IgD-negative memory B cell (primary cell): ENCODE results near the gene SPEG. TPM values are rescaled to one million over a fixed set of nuclear protein-coding genes. Genes with fewer than 3 reads are reported as not detected.

Experiments
- H3K27ac Mint-ChIP-seq, 3 donors: one replicate each; pipeline ENCODE4 v1.8.0; 2020 to 2022; ENCODE audit warnings: mild to moderate bottlenecking in 3 of 3, mixed read lengths in 3 of 3, moderate library complexity in 1 of 3
- H3K27me3 Mint-ChIP-seq: one replicate; pipeline ENCODE4 v1.8.0; 2021; ENCODE audit warnings: mixed read lengths
- H3K36me3 Mint-ChIP-seq: one replicate; pipeline ENCODE4 v1.8.0; 2020; ENCODE audit warnings: mild to moderate bottlenecking, mixed read lengths
- H3K4me1 Mint-ChIP-seq, 3 donors: one replicate each; pipeline ENCODE4 v1.8.0; 2020 to 2022; ENCODE audit warnings: mixed read lengths in 3 of 3, mild to moderate bottlenecking in 1 of 3
- H3K4me3 Mint-ChIP-seq, 4 donors: one replicate each; pipeline ENCODE4 v1.8.0; 2020 to 2022; ENCODE audit warnings: mild to moderate bottlenecking in 4 of 4, mixed read lengths in 4 of 4, moderate library complexity in 3 of 4
- H3K9me3 Mint-ChIP-seq, 3 donors: one replicate each; pipeline ENCODE4 v1.8.0; 2020 to 2021; ENCODE audit warnings: mixed read lengths in 3 of 3, mild to moderate bottlenecking in 1 of 3
- polyA plus RNA-seq: library from polyadenylated mRNA; unstranded; fragments of 300-500 nt; fragmentation: Illumina TruSeq; gene quantifications from one replicate; pipeline ENCODE4 v1.2.3, GENCODE V29; 2021

SPEG gene
- polyA plus RNA-seq, 1 donor from 2014 or later, result not detected

DNA sequence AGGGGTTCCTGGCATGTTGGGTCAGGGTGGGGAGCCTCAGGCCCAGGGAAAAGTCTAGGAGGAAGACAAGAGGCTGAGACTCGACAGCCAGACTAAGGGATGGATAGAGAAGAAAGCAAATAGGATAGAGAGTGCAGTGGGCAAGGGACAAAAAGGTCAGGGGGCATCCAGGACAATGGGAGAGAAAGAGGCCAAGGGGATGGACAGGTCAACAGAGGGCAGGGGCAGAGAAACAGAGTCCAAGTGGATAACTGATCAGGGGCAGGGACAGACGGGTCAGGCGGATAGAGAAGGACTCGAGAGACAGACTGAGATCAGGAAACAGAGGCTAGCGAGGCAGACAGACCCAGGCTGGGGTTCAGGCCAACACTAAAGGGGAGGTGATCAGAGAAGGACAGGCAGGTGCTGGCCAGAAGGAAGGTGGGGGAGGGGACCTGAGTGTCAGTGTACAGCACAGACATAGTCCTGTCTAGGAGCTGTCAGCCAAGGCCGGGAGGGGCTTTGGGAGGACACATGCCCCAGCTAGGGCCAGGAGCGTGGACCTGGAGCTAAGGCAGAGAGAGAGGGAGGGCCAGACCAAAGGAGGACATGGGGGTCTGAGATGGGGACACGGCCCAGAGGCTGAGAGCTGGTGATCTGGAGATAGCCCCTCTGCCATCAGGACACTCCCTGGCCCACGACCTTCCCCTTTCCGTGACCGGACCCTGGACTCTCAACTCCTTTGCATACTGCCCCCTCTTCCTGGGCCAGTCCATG is 91.9 kb downstream of the SPEG start:
- peaks cover 72% of the 10 kb centered on the region for H3K27me3 Mint-ChIP-seq
- H3K27ac Mint-ChIP-seq, result no peak overlapping the region
- peaks cover 0 to 7% (median 2%) of the 10 kb centered on the region in 3 donors for H3K4me1 Mint-ChIP-seq
- H3K4me3 Mint-ChIP-seq, result no peak overlapping the region
- no peaks in the 10 kb centered on the region for H3K9me3 Mint-ChIP-seq
- H3K36me3 Mint-ChIP-seq, result no peaks in the 10 kb centered on the region

DNA sequence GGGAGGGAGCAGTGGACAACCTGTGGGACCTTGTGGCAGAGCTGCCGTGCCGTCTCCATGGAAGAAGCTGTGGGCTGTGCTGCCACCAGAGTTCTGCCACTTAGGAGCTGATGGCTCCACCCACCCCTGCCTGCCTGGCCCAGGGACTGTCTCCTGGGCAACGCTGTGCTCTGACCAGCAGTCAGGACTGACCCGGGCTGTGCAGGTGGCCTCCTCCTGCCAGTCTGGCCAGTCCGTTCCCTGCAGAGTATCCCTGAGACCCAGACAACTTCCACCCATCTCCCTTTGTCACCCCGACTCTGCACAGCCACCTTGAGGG is 92.4 kb downstream of the SPEG start:
- H3K27me3 Mint-ChIP-seq, result peaks cover 67% of the 10 kb centered on the region
- no peak overlapping the region for H3K4me3 Mint-ChIP-seq
- H3K36me3 Mint-ChIP-seq, result no peaks in the 10 kb centered on the region

DNA sequence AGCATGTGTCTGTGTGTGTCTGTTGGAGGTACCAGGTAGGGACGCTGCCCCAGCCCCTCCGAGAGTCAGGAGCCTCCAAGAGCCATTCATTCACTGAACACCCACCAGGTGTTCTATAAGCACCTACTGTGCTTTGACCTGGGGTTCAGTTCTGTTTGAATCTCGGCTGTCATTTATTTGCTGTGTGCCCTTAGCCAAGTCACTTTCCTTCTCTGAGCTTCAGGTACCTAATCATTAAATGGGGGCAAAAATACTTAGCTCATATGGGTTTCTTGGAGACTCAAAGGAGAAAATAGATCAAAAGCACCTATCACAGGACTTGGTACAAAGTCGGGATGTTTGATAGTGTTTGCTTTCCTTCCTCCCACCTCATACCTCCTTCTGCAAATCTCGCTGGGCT is 92.8 kb downstream of the SPEG start:
- Mint-ChIP-seq H3K4me3 (no peak overlapping the region), H3K27me3 (peaks cover 66% of the 10 kb centered on the region), H3K36me3 (no peaks in the 10 kb centered on the region), H3K27ac (no peak overlapping the region), H3K4me1 (peaks cover 0 to 3% (median 0%) of the 10 kb centered on the region in 3 donors), H3K9me3 (no peaks in the 10 kb centered on the region)

More for the DNA sequence above, 92.4 kb downstream of the SPEG start:
- no peaks in the 10 kb centered on the region for H3K9me3 Mint-ChIP-seq
- peaks cover 0 to 4% (median 1%) of the 10 kb centered on the region in 3 donors for H3K4me1 Mint-ChIP-seq
- H3K27ac Mint-ChIP-seq, result no peak overlapping the region

DNA sequence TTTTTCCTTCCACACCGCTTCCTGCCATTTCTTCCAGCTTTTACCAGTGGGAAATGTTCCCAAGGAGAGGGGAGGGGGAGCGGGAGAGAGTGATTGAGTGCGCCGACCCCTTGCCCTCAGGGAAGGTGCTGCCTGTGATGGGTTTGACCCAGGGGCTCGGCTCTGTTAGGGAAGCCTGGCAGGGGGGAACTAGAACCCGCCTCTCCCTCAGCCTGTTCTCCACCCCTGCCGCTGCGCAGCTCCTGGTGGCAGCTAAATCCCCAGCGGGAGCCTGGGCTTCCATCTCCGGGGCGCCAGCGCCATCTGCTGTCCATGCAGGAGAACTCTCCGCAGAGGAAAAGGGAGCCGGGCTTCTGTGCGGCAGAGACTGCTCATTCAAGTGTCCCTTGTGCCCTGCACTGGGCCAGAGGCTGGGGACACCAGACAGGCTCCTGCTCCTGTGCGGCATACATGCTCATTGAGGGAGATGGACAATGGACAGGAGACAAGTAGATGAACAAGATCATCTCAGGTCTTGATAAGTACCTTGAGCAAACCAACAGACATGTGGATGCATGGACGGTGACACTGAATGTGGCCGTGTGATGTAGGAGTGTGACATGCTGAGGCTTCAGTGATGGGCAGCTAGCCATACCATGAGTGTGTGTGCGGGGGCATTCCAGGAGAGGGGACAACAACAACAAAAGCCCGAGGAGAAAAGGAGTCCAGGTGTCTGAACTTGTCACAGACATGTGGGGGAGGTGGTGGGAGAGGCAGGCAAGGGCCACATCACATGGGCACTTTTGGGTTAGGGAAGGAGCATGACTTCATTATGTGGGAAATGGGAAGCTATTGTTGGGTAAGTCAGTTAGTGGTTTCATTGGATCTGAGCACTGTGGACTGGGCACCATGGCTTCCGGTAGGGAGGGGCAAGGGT is 95.7 kb downstream of the SPEG start:
- no peaks in the 10 kb centered on the region for H3K9me3 Mint-ChIP-seq
- peaks cover 48% of the 10 kb centered on the region for H3K27me3 Mint-ChIP-seq
- no peak overlapping the region for H3K27ac Mint-ChIP-seq
- no peaks in the 10 kb centered on the region for H3K36me3 Mint-ChIP-seq
- H3K4me3 Mint-ChIP-seq, result no peak overlapping the region
- peaks cover 0 to 1% (median 0%) of the 10 kb centered on the region in 3 donors for H3K4me1 Mint-ChIP-seq

DNA sequence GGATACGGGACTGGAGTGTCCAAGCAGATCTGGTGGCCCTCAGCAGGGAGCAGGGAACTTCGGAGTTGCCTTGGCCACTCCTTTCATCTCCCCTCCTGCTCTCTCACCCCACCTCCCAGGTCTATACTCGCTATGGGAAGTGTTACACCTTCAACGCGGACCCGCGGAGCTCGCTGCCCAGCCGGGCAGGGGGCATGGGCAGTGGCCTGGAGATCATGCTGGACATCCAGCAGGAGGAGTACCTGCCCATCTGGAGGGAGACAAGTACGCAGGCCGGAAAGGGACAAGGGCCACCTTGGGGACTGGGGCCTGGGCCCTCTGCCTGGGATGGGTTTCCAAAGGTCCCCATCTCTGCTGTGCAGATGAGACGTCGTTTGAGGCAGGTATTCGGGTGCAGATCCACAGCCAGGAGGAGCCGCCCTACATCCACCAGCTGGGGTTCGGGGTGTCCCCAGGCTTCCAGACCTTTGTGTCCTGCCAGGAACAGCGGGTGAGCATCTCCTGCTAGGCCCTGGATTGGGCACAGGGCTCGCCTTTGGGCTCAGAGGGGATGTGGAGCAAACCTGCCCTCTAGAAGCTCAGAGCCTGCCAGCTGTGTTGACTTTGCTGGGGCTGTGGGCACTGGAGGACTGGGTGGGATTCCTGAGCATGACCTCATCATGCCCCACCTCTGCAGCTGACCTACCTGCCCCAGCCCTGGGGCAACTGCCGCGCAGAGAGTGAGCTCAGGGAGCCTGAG is 97.2 kb downstream of the SPEG start:
- H3K4me3 Mint-ChIP-seq, result no peak overlapping the region
- peaks cover 41% of the 10 kb centered on the region for H3K27me3 Mint-ChIP-seq
- H3K36me3 Mint-ChIP-seq, result no peaks in the 10 kb centered on the region
- peaks cover 0 to 1% (median 0%) of the 10 kb centered on the region in 3 donors for H3K4me1 Mint-ChIP-seq
- H3K27ac Mint-ChIP-seq, result no peak overlapping the region
- H3K9me3 Mint-ChIP-seq, result no peaks in the 10 kb centered on the region

DNA sequence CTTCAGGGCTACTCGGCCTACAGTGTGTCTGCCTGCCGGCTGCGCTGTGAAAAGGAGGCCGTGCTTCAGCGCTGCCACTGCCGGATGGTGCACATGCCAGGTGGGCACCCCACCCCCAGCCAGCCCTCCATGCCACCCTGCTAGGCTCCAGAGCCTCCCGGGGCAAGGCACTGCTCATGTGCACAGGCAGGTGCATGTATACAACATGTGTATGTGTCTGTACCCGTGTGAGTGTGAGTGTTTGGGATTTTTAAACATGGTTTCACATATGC is 97.7 kb downstream of the SPEG start:
- peaks cover 37% of the 10 kb centered on the region for H3K27me3 Mint-ChIP-seq
- no peaks in the 10 kb centered on the region for H3K36me3 Mint-ChIP-seq
- H3K27ac Mint-ChIP-seq, result no peak overlapping the region
- no peak overlapping the region for H3K4me3 Mint-ChIP-seq
- no peaks in the 10 kb centered on the region for H3K9me3 Mint-ChIP-seq
- no peaks in the 10 kb centered on the region for H3K4me1 Mint-ChIP-seq

DNA sequence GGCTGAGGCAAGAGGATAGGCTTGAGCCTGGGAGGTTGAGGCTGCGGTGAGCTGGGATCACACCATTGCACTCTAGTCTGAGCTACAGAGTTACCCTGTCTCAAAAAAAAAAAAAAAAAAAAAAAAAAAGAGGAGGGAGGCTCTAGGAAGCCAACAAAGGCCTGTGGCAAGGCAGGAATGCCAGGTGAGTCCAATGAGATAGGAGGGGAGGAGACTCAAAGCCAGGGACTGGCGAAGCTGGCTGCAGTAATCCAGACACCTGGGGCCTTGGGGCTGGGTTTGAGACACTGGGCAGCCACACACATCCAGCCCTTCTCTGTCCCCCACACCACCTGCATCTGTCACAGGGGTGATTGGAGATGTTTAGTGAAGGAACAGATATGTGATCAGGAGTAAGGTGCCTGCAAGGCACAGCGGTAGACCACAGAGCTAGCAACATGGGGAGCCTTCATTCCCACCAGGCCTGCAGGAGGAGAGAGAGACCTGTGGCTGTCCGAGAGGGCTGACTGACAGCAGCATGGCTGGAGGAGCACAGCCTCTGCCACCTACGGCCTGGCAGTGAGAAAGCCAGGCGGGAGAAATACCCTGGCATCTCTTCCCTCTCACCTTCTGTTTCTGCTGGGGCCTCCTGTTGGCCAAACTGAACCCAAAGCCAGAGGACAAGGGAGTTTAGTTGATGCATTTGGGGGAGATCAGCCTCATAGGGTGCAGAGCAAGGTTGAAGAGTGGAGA is 99.5 kb downstream of the SPEG start:
- H3K4me1 Mint-ChIP-seq, result no peaks in the 10 kb centered on the region
- no peak overlapping the region for H3K4me3 Mint-ChIP-seq
- H3K36me3 Mint-ChIP-seq, result no peaks in the 10 kb centered on the region
- H3K27ac Mint-ChIP-seq, result no peak overlapping the region
- H3K9me3 Mint-ChIP-seq, result no peaks in the 10 kb centered on the region
- H3K27me3 Mint-ChIP-seq, result peaks cover 24% of the 10 kb centered on the region

DNA sequence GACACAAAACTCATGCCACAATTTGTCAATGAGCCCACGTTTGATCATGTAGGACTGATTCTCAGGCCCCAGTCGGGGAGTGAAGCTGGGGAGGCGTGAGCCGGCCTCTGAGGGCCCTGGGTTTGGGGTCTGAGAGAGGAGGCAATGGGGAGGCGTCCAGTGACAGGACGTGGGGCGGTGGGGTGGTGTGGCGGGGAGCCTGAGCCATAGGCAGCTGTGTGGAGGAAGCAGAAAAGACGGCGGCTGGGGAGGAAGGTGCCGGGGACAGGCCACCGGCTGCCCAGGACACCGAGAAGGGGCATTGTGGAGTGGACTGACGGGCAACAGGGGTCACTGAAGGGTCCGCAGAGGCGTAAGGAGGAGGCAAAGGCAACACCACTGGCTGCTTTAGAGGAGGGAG is 101.8 kb downstream of the SPEG start:
- Mint-ChIP-seq H3K27me3 (peaks cover 9% of the 10 kb centered on the region), H3K4me1 (peaks cover 0 to 5% (median 0%) of the 10 kb centered on the region in 3 donors), H3K9me3 (no peaks in the 10 kb centered on the region), H3K36me3 (no peaks in the 10 kb centered on the region), H3K27ac (no peak overlapping the region), H3K4me3 (no peak overlapping the region)

DNA sequence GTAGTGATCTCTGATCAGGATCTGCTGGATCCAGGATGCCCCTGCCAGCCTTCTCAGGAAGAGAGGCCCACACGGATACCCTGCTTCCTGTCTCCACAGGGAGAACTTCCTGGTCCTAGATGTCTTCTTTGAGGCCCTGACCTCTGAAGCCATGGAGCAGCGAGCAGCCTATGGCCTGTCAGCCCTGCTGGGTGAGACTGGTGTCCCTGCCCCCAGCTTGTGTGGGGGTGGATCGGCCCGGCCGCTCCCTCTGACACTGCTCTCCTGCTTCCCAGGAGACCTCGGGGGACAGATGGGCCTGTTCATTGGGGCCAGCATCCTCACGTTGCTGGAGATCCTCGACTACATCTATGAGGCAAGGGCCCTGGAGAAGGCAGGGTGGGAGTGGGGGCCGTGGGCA is 102.3 kb downstream of the SPEG start:
- no peaks in the 10 kb centered on the region for H3K36me3 Mint-ChIP-seq
- peaks cover 9% of the 10 kb centered on the region for H3K27me3 Mint-ChIP-seq
- no peak overlapping the region for H3K27ac Mint-ChIP-seq
- peaks cover 0 to 10% (median 0%) of the 10 kb centered on the region in 3 donors for H3K4me1 Mint-ChIP-seq
- H3K4me3 Mint-ChIP-seq, result no peak overlapping the region
- H3K9me3 Mint-ChIP-seq, result no peaks in the 10 kb centered on the region

DNA sequence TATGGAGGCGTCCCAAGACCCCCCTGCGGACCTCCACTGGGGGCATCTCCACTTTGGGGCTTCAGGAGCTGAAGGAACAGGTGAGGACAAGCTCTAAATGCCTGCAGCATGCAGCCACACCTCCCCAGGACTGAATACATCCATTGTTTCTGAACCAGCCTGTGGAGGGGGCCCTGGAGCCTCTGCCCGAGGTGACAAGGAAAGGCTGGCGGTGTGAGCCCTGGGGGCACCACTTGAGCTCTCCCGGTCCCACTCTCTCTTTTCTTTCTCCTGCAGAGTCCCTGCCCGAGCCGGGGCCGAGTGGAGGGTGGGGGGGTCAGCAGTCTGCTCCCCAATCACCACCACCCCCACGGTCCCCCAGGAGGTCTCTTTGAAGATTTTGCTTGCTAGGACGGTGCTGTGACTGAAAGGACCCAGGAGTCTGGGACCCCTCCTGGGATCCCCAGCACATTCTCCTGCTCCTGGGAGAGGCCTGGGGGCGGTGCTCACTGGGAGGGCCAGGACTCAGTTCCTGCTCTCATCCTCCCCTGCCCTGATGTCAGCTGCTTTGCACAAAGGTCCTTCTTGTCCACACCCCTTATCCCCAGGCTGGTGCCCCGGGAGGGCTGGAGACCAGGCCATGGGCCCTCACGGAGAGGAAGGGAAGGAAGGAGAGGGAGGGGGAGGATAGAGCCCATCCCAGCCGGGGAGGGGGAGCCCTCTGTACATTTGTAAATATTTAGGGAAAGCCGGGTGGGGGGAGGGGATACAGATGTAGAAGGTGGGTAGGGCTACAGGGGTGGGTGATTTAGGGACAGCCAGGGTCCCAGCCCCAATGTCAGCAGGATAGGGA is 103.2 kb downstream of the SPEG start:
- Mint-ChIP-seq H3K4me1 (peaks cover 3 to 19% (median 5%) of the 10 kb centered on the region in 3 donors), H3K27me3 (peaks cover 9% of the 10 kb centered on the region), H3K9me3 (no peaks in the 10 kb centered on the region), H3K4me3 (no peak overlapping the region), H3K27ac (no peak overlapping the region), H3K36me3 (no peaks in the 10 kb centered on the region)

DNA sequence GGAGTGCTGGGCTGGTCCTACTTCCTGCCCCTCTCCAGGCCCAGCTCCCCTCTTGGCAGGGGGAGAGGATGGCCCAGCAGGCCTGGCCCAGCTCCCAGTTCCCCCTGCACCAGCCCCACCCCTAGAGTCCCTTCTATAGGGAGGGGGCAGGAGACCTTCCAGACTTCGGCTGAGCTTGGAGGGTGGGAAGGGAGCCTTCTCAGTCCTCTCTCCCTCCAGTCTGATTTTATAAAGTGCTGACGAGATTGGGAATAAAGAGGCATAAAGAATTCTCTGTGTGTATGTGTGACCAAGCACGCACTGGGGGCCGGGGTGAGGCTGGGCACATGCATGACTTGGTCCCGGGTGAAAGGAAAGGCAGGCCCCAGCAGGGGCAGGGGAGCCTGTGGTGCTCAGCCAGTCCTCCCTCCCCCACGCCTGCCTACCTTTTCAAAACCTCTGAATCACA is 103.9 kb downstream of the SPEG start:
- Mint-ChIP-seq H3K36me3 (no peaks in the 10 kb centered on the region), H3K4me3 (no peak overlapping the region), H3K4me1 (peaks cover 3 to 21% (median 5%) of the 10 kb centered on the region in 3 donors), H3K9me3 (no peaks in the 10 kb centered on the region), H3K27ac (no peak overlapping the region), H3K27me3 (peaks cover 9% of the 10 kb centered on the region)

DNA sequence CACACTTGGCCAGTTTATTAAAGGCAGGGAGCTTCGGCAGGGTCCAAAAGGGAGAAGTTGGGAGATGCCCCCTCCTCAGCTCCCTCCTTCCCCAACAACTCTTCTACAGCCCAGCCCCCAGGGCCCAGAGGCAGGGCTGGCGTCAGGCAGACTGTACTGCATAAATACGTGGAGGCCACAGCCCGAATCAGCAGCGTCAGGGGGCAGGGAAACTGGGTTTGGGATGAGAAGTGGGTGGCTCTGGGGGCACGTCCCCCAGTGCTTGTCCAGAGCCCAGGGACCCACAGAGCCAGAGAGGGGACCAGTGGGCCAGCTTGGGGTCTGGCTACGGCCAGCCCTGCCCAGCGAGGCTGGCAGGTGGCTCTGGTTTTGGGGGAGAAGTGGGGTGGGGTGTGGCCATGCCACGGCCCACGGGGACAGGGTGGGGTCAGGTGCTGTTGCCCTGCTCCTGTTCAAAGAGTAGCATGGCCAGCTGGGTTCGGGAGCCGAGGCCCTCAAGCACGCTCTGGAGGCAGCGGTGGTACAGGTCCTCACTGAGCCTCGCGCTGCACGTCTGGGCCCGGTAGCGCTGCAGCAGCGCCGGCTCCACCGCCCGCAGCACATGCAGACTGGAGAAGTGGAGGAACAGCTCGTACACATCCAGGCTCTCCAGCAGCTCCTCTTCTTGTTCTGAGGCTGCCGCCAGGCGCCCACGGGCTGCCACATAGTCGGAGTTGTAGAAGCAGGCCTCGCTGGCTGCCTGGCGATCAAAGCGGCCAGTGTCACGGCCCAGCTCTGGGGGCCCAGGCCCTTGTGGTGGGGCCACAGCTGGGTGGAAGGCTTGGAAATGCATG is 104.5 kb downstream of the SPEG start:
- H3K4me1 Mint-ChIP-seq, result peaks cover 3 to 21% (median 5%) of the 10 kb centered on the region in 3 donors
- no peaks in the 10 kb centered on the region for H3K36me3 Mint-ChIP-seq
- H3K27me3 Mint-ChIP-seq, result peaks cover 9% of the 10 kb centered on the region
- H3K4me3 Mint-ChIP-seq, result no peak overlapping the region
- H3K9me3 Mint-ChIP-seq, result no peaks in the 10 kb centered on the region
- H3K27ac Mint-ChIP-seq, result no peak overlapping the region

DNA sequence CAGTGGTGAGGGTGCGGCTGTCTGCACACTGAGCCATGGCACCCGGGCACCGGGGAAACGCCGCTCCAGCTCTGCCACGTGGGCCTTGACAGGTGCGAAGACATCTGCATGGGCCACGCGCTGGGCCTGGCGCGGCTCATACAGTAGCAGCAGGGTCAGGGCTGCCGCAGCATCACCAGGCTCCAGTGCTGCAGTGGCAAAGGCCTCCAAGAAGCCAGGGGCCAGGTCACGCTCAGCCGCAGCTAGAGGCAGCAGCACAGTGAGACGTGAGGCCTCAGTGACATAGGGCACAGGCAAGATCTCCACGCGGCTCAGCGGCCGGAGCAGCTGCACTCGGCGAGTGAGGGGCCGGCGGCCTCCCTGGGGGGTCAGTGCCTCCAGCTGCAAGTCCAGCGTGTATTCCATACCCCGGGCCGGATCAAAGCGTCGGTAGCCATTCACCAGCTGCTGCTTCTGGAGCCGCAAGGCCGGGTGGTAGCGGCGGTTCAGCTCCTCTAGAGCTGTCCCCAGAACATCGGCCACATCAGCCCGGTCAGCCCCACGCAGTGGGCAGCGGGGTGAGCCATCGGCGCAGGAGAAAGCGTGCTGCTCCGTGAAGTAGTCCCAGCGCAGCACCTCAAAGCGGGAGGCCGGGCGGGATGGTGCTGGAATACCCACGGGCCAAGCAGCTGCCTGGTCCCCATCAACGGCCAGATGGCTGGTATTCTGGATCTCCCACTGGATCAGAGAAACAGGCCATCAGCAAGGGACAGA is 105.5 kb downstream of the SPEG start:
- H3K4me3 Mint-ChIP-seq, result peak overlapping the region in 1 of 4 donors; percentile 33
- H3K27me3 Mint-ChIP-seq, result peaks cover 12% of the 10 kb centered on the region
- no peaks in the 10 kb centered on the region for H3K9me3 Mint-ChIP-seq
- no peaks in the 10 kb centered on the region for H3K36me3 Mint-ChIP-seq
- no peak overlapping the region for H3K27ac Mint-ChIP-seq
- H3K4me1 Mint-ChIP-seq, result peaks cover 6 to 30% (median 8%) of the 10 kb centered on the region in 3 donors
